Immature natural killer cell (primary cell): ENCODE data around the gene USP49. TPM values are rescaled to one million over a fixed set of nuclear protein-coding genes. Genes with fewer than 3 reads are reported as not detected.

ENCODE experiments used
- DNase-seq, 3 donors: peaks; one replicate each; pipeline ENCODE4 v3.0.0; 2022; ENCODE audit warnings: mixed read lengths in 1 of 3
- H3K27ac Mint-ChIP-seq, 6 donors: one replicate each; pipeline ENCODE4 v1.8.0; 2020; ENCODE audit warnings: mixed read lengths in 6 of 6, mild to moderate bottlenecking in 5 of 6, inconsistent platforms in 4 of 6, moderate library complexity in 3 of 6
- H3K27me3 Mint-ChIP-seq, 3 donors: one replicate each; pipeline ENCODE4 v1.8.0; 2020 to 2021; ENCODE audit warnings: low read depth in 3 of 3, mild to moderate bottlenecking in 3 of 3, mixed read lengths in 3 of 3, moderate library complexity in 3 of 3, inconsistent platforms in 1 of 3
- H3K36me3 Mint-ChIP-seq, 3 donors: one replicate each; pipeline ENCODE4 v1.8.0; 2020; ENCODE audit warnings: mixed read lengths in 3 of 3, inconsistent platforms in 2 of 3, mild to moderate bottlenecking in 2 of 3
- H3K4me1 Mint-ChIP-seq, 2 donors: one replicate each; pipeline ENCODE4 v1.8.0; 2020; ENCODE audit warnings: inconsistent platforms in 2 of 2, mild to moderate bottlenecking in 2 of 2, mixed read lengths in 2 of 2, moderate library complexity in 1 of 2
- H3K4me3 Mint-ChIP-seq, 5 donors: one replicate each; pipeline ENCODE4 v1.8.0; 2020; ENCODE audit warnings: mild to moderate bottlenecking in 5 of 5, mixed read lengths in 5 of 5, inconsistent platforms in 3 of 5, moderate library complexity in 3 of 5
- H3K9me3 Mint-ChIP-seq, 6 donors: one replicate each; pipeline ENCODE4 v1.8.0; 2020; ENCODE audit warnings: mild to moderate bottlenecking in 6 of 6, mixed read lengths in 6 of 6, inconsistent platforms in 4 of 6, moderate library complexity in 3 of 6
- polyA plus RNA-seq, 3 donors: library from polyadenylated mRNA; unstranded; fragments of 300-500 nt; fragmentation: Illumina TruSeq; gene quantifications; one replicate each; pipeline ENCODE4 v1.2.3, GENCODE V29; 2021

USP49 gene
- polyA plus RNA-seq, 3 donors from 2014 or later: 0.22 to 0.94 (median 0.62) TPM

- no peak overlapping the region for H3K4me3 Mint-ChIP-seq
- no peaks in the 10 kb centered on the region for H3K27me3 Mint-ChIP-seq
- H3K27ac Mint-ChIP-seq: no peak overlapping the region
- peaks cover 0 to 1% of the 10 kb centered on the region in 2 donors for H3K4me1 Mint-ChIP-seq
- no peak for DNase-seq
- H3K36me3 Mint-ChIP-seq: peaks cover 0 to 4% (median 0%) of the 10 kb centered on the region in 3 donors
- no peaks in the 10 kb centered on the region for H3K9me3 Mint-ChIP-seq
These were observed 16.2 kb downstream of the USP49 start for GRCh38 chr6:41878961-41879405.

DNA sequence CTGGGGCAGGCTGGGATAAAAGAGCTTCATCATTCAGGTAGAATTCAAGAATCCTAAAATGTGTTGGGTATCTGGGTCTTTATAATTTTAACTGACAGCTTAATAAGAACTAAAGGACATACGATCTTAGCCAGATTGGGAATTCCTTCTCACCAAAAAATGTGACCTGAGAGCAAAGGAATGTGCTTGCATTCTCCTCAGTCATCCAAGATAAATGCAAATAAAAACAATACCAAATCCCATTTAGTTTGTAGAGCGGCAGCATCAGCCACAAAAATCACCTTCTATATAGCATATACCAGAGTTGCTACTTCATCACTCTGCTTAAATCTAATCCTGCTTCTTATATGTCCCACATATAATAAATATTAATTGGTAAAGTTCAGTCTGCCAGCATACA is 16.9 kb downstream of the USP49 start:
- no peak overlapping the region for H3K4me3 Mint-ChIP-seq
- peaks cover 0 to 4% (median 0%) of the 10 kb centered on the region in 3 donors for H3K36me3 Mint-ChIP-seq
- H3K27ac Mint-ChIP-seq: no peak overlapping the region
- no peak for DNase-seq
- H3K4me1 Mint-ChIP-seq: peaks cover 0 to 1% of the 10 kb centered on the region in 2 donors
- no peaks in the 10 kb centered on the region for H3K9me3 Mint-ChIP-seq
- H3K27me3 Mint-ChIP-seq: no peaks in the 10 kb centered on the region

DNA sequence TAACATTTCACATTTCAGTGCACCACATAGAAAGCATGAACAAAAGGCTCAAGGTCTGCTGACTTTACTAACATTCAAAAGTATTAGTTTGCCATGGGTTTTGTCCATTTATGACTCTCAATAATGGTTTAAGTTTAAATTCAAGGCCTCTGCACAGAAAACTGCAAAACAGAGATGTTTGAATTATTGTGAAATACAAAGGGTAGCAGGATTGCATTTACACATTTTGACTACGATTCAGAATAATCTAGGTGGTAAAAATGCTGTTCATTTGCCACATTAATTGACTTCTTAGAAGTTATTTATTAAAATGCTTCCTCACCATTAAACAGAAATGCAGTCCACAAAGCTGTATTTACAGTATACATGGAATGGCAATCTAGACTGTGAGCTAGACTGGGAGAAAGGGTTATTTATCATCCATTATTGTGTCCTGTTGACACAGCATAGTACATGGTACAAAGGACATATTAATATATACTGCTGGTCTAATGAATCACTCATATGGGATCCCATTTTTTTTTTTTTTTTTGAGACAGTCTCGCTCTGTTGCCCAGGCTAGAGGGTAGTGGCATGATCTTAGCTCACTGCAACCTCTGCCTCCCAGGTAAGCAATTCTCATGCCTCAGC is 18.0 kb downstream of the USP49 start:
- Mint-ChIP-seq H3K36me3 (peaks cover 0 to 2% (median 0%) of the 10 kb centered on the region in 3 donors), H3K27ac (no peak overlapping the region), H3K4me3 (no peak overlapping the region), H3K4me1 (peaks cover 0 to 1% of the 10 kb centered on the region in 2 donors), H3K27me3 (no peaks in the 10 kb centered on the region), H3K9me3 (no peaks in the 10 kb centered on the region)
- no peak for DNase-seq

DNA sequence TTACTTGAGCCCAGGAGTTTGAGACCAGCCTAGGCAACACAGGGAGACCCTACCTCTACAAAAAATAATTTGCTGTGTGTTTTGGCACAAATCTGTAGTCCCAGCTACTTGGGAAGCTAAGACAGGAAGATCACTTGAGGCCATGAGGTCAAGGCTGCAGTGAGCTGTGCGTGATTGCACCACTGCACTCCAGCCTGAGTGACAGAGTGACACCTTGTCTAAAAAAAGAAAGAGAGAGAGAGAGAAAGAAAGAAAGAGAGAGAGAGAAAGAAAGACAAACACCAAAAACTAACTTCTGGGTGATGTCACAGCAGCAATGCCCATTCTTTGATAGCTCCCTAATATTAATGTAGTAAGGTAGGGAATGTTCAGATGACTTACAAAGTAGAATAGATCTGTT is 20.4 kb downstream of the USP49 start:
- Mint-ChIP-seq H3K27me3 (no peaks in the 10 kb centered on the region), H3K4me1 (peaks cover 0 to 1% of the 10 kb centered on the region in 2 donors), H3K27ac (peak overlapping the region in 2 of 6 donors; percentile 10 to 41), H3K4me3 (no peak overlapping the region), H3K36me3 (peaks cover 0 to 6% (median 0%) of the 10 kb centered on the region in 3 donors), H3K9me3 (no peaks in the 10 kb centered on the region)
- DNase-seq: no peak

DNA sequence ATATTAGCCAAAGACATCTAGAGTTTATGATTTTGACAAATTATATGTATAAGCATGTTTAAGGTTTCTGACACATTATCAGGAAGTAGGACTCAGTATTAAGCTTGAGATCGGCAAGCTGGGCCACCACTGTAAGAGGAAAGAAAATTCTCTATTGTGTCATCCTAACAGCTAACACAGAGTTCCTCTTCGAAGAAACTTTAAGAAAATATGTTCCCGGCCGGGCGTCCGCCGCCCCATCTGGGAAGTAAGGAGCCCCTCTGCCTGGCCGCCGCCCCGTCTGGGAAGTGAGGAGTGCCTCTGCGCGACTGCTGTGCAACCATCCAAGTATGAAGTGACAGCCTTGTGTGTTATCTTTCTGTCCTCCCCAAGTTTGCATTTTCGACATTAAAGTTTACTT is 23.0 kb downstream of the USP49 start:
- H3K4me1 Mint-ChIP-seq: peaks cover 0 to 1% of the 10 kb centered on the region in 2 donors
- no peak for DNase-seq

GRCh38 chr6:41871691-41872090 is 23.5 kb downstream of the USP49 start:
- Mint-ChIP-seq H3K4me1 (peaks cover 0 to 1% of the 10 kb centered on the region in 2 donors), H3K4me3 (no peak overlapping the region), H3K27me3 (no peaks in the 10 kb centered on the region), H3K9me3 (no peaks in the 10 kb centered on the region), H3K36me3 (peaks cover 0 to 9% (median 3%) of the 10 kb centered on the region in 3 donors), H3K27ac (no peak overlapping the region)
- no peak for DNase-seq

More for the DNA sequence above, 23.0 kb downstream of the USP49 start:
- H3K4me3 Mint-ChIP-seq: no peak overlapping the region
- H3K9me3 Mint-ChIP-seq: no peaks in the 10 kb centered on the region
- H3K27ac Mint-ChIP-seq: no peak overlapping the region
- H3K27me3 Mint-ChIP-seq: no peaks in the 10 kb centered on the region
- H3K36me3 Mint-ChIP-seq: peaks cover 0 to 6% (median 2%) of the 10 kb centered on the region in 3 donors

- H3K4me1 Mint-ChIP-seq: no peaks in the 10 kb centered on the region
- H3K4me3 Mint-ChIP-seq: no peak overlapping the region
- H3K36me3 Mint-ChIP-seq: no peaks in the 10 kb centered on the region
- H3K27me3 Mint-ChIP-seq: no peaks in the 10 kb centered on the region
- no peak for DNase-seq
- H3K27ac Mint-ChIP-seq: no peak overlapping the region
- no peaks in the 10 kb centered on the region for H3K9me3 Mint-ChIP-seq
These were observed 35.8 kb downstream of the USP49 start for GRCh38 chr6:41859356-41859755.

DNA sequence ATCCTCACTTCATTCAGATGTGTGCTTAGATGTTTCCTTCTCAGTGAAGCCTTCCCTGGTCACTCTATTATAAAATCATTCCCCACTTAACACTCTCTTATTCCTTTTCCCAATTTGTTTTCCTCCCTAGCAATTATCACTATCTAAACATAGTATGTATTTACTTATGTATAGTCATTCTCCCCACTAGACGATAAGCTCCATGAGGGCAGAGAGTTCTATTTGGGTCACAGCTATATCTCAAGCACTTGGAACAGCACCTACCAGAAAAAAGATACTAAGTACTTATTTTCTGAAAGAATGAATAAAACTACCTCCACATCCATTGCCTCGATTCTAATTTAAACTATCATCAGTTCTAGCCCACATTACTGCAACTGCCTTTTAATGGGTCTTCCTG is 36.5 kb downstream of the USP49 start:
- H3K4me1 Mint-ChIP-seq: no peaks in the 10 kb centered on the region
- no peaks in the 10 kb centered on the region for H3K27me3 Mint-ChIP-seq
- H3K9me3 Mint-ChIP-seq: no peaks in the 10 kb centered on the region
- DNase-seq: no peak
- H3K4me3 Mint-ChIP-seq: no peak overlapping the region
- no peaks in the 10 kb centered on the region for H3K36me3 Mint-ChIP-seq
- H3K27ac Mint-ChIP-seq: no peak overlapping the region

DNA sequence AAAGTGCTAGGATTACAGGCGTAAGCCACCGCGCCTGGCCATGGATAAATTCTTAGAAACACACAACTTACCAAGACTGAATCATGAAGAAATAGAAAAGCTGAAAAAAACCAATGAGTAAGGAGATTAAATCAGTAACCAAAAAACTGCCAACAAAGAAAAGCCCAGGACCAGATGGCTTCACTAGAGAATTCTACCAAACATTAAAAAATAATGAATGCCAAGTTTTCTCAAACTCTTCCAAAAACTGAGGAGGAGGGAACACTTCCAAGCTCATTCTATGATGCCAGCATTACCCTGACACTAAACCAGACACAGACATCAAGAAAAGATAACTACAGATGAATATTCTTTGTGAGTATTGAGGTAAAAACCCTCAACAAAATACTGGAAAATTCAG is 44.3 kb downstream of the USP49 start:
- H3K27ac Mint-ChIP-seq: no peak overlapping the region
- no peaks in the 10 kb centered on the region for H3K9me3 Mint-ChIP-seq
- H3K4me1 Mint-ChIP-seq: peaks cover 7 to 10% of the 10 kb centered on the region in 2 donors
- DNase-seq: no peak
- H3K36me3 Mint-ChIP-seq: peaks cover 4 to 15% (median 8%) of the 10 kb centered on the region in 3 donors
- peaks cover 0 to 2% (median 0%) of the 10 kb centered on the region in 3 donors for H3K27me3 Mint-ChIP-seq
- H3K4me3 Mint-ChIP-seq: no peak overlapping the region

GRCh38 chr6:41846666-41847237 is 48.4 kb downstream of the USP49 start:
- H3K4me3 Mint-ChIP-seq: no peak overlapping the region
- H3K4me1 Mint-ChIP-seq: peaks cover 7 to 10% of the 10 kb centered on the region in 2 donors
- DNase-seq: peak; percentile 46 to 54 (median 51)
- peak overlapping the region in 2 of 6 donors; percentile 37 to 73 for H3K27ac Mint-ChIP-seq
- peaks cover 0 to 2% (median 0%) of the 10 kb centered on the region in 3 donors for H3K27me3 Mint-ChIP-seq
- peaks cover 4 to 15% (median 8%) of the 10 kb centered on the region in 3 donors for H3K36me3 Mint-ChIP-seq
- no peaks in the 10 kb centered on the region for H3K9me3 Mint-ChIP-seq

- Mint-ChIP-seq H3K4me1 (peaks cover 7 to 10% of the 10 kb centered on the region in 2 donors), H3K36me3 (peaks cover 4 to 9% (median 5%) of the 10 kb centered on the region in 3 donors), H3K4me3 (no peak overlapping the region), H3K27ac (no peak overlapping the region), H3K27me3 (peaks cover 0 to 2% (median 0%) of the 10 kb centered on the region in 3 donors), H3K9me3 (no peaks in the 10 kb centered on the region)
- DNase-seq: no peak
These were observed 52.0 kb downstream of the USP49 start for GRCh38 chr6:41843178-41843577.

GRCh38 chr6:41840326-41840725 is 54.8 kb downstream of the USP49 start:
- Mint-ChIP-seq H3K27ac (no peak overlapping the region), H3K4me1 (peaks cover 3 to 13% of the 10 kb centered on the region in 2 donors), H3K9me3 (no peaks in the 10 kb centered on the region), H3K4me3 (no peak overlapping the region), H3K27me3 (peaks cover 0 to 2% (median 0%) of the 10 kb centered on the region in 3 donors), H3K36me3 (peaks cover 0 to 5% (median 0%) of the 10 kb centered on the region in 3 donors)
- no peak for DNase-seq

DNA sequence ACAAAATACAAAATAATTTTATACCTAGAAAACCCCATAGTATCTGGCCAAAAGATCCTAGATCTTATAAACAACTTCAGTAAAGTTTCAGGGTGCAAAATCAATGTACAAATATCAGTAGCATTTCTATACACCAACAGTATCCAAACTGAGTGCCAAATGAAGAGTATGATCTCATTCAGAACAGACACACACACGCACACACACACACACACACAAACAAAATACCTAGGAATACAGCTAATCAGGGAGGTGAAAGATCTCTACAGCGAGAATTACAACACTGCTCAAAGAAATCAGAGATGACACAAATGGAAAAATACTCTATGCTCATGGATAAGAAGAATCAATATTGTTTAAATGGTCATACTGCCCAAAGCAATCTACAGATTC is 58.5 kb downstream of the USP49 start:
- H3K9me3 Mint-ChIP-seq: no peaks in the 10 kb centered on the region
- H3K4me1 Mint-ChIP-seq: peaks cover 3 to 13% of the 10 kb centered on the region in 2 donors
- peaks cover 0 to 6% (median 0%) of the 10 kb centered on the region in 3 donors for H3K36me3 Mint-ChIP-seq
- no peak overlapping the region for H3K27ac Mint-ChIP-seq
- DNase-seq: no peak
- peaks cover 0 to 2% (median 0%) of the 10 kb centered on the region in 3 donors for H3K27me3 Mint-ChIP-seq
- H3K4me3 Mint-ChIP-seq: no peak overlapping the region

- H3K9me3 Mint-ChIP-seq: no peaks in the 10 kb centered on the region
- peaks cover 0 to 6% (median 0%) of the 10 kb centered on the region in 3 donors for H3K36me3 Mint-ChIP-seq
- peak overlapping the region in 1 of 6 donors; percentile 47 for H3K27ac Mint-ChIP-seq
- peaks cover 3 to 13% of the 10 kb centered on the region in 2 donors for H3K4me1 Mint-ChIP-seq
- DNase-seq: peak in 1 of 3 donors; percentile 1
- peaks cover 0 to 2% (median 0%) of the 10 kb centered on the region in 3 donors for H3K27me3 Mint-ChIP-seq
- H3K4me3 Mint-ChIP-seq: no peak overlapping the region
These were observed 59.0 kb downstream of the USP49 start for GRCh38 chr6:41836022-41836659.
